ENCODE data around the gene RBP5. TPM values are rescaled to one million over a fixed set of nuclear protein-coding genes. Genes with fewer than 3 reads are reported as not detected.
A peak's percentile ranks its signal among the peaks of the same experiment; 100 is the strongest.

Gene RBP5
- total RNA-seq, 4 donors from 2014 or later: 0.53 to 1.3 TPM; not detected in 2

- Histone ChIP-seq H3K36me3 (peaks cover 0 to 66% (median 4%) of the 10 kb centered on the region in 3 donors), H3K27me3 (no peaks in the 10 kb centered on the region), H3K4me3 (no peak overlapping the region), H3K9me3 (no peaks in the 10 kb centered on the region), H3K27ac (no peak overlapping the region), H3K4me1 (peaks cover 0 to 10% (median 0%) of the 10 kb centered on the region in 3 donors)
- intact Hi-C loops (cut with DNase I): no loop called here
- no peak for TF ChIP-seq POLR2A (IDR thresholded peaks at IDR 0.05)
- TF ChIP-seq CTCF (IDR thresholded peaks at IDR 0.05): no peak
- no peak for DNase-seq
- WGBS, 2 donors: 80 to 93% methylated on average over 7 of the region's 7 CpGs
Observed at GRCh38 chr12:7143564-7143963, 14.9 kb upstream of the RBP5 start.

GRCh38 chr12:7142809-7143465 is 14.2 kb upstream of the RBP5 start:
- intact Hi-C loops (cut with DNase I): no loop called here
- H3K27me3 ChIP-seq: no peaks in the 10 kb centered on the region
- no peak overlapping the region for H3K27ac ChIP-seq
- peaks cover 0 to 66% (median 4%) of the 10 kb centered on the region in 3 donors for H3K36me3 ChIP-seq
- peaks cover 0 to 10% (median 0%) of the 10 kb centered on the region in 3 donors for H3K4me1 ChIP-seq
- no peak for DNase-seq
- H3K4me3 ChIP-seq: no peak overlapping the region
- no peak for TF ChIP-seq CTCF (IDR thresholded peaks at IDR 0.05)
- TF ChIP-seq POLR2A (IDR thresholded peaks at IDR 0.05): no peak
- H3K9me3 ChIP-seq: no peaks in the 10 kb centered on the region
- WGBS, 2 donors: 92 to 95% methylated on average over 6 to 18 of the region's 18 CpGs

GRCh38 chr12:7142056-7142644 is 13.5 kb upstream of the RBP5 start:
- Histone ChIP-seq H3K27me3 (no peaks in the 10 kb centered on the region), H3K9me3 (no peaks in the 10 kb centered on the region), H3K27ac (no peak overlapping the region), H3K4me1 (peaks cover 0 to 10% (median 0%) of the 10 kb centered on the region in 3 donors), H3K4me3 (no peak overlapping the region), H3K36me3 (peaks cover 1 to 68% (median 7%) of the 10 kb centered on the region in 3 donors)
- intact Hi-C loops (cut with DNase I): no loop called here
- no peak for TF ChIP-seq POLR2A (IDR thresholded peaks at IDR 0.05)
- peak; percentile 18 to 72 (median 64) for TF ChIP-seq CTCF (IDR thresholded peaks at IDR 0.05)
- DNase-seq: no peak
- WGBS, 2 donors: 65 to 80% methylated on average over 5 of the region's 5 CpGs

- WGBS, 2 donors: 83 to 94% methylated on average over 4 to 5 of the region's 7 CpGs
- H3K4me3 ChIP-seq: no peak overlapping the region
- H3K27ac ChIP-seq: no peak overlapping the region
- no peaks in the 10 kb centered on the region for H3K27me3 ChIP-seq
- peaks cover 8 to 68% (median 9%) of the 10 kb centered on the region in 3 donors for H3K36me3 ChIP-seq
- DNase-seq: no peak
- intact Hi-C loops (cut with DNase I): no loop called here
- TF ChIP-seq CTCF (IDR thresholded peaks at IDR 0.05) (no peak), POLR2A (IDR thresholded peaks at IDR 0.05) (no peak)
- H3K4me1 ChIP-seq: peaks cover 0 to 10% (median 0%) of the 10 kb centered on the region in 3 donors
- no peaks in the 10 kb centered on the region for H3K9me3 ChIP-seq
Observed at GRCh38 chr12:7141351-7142005, 12.8 kb upstream of the RBP5 start.

GRCh38 chr12:7139200-7139599 is 10.5 kb upstream of the RBP5 start:
- Histone ChIP-seq H3K36me3 (peaks cover 10 to 78% (median 12%) of the 10 kb centered on the region in 3 donors), H3K27ac (no peak overlapping the region), H3K9me3 (no peaks in the 10 kb centered on the region), H3K4me1 (peaks cover 0 to 1% (median 0%) of the 10 kb centered on the region in 3 donors), H3K4me3 (no peak overlapping the region), H3K27me3 (no peaks in the 10 kb centered on the region)
- 90 to 91% methylated on average over 2 of the region's 2 CpGs for whole genome bisulfite sequencing, 2 donors
- intact Hi-C loops (cut with DNase I): no loop called here
- no peak for DNase-seq
- no peak for TF ChIP-seq CTCF (IDR thresholded peaks at IDR 0.05)
- TF ChIP-seq POLR2A (IDR thresholded peaks at IDR 0.05): no peak
